Dedifferentiated amniotic fluid mesenchymal stem cell (primary cell): ENCODE measurements around the gene NPW.
"Not testable (repeated sequence)": the region's sequence is repeated elsewhere in the genome, so short reads cannot be mapped to it uniquely, and the experiment has no call there.

Experiments used
- DNase-seq: peaks from one replicate; pipeline ENCODE4 v3.0.0-alpha.2; 2016; ENCODE audit errors: extremely low spot score

Gene NPW

DNA sequence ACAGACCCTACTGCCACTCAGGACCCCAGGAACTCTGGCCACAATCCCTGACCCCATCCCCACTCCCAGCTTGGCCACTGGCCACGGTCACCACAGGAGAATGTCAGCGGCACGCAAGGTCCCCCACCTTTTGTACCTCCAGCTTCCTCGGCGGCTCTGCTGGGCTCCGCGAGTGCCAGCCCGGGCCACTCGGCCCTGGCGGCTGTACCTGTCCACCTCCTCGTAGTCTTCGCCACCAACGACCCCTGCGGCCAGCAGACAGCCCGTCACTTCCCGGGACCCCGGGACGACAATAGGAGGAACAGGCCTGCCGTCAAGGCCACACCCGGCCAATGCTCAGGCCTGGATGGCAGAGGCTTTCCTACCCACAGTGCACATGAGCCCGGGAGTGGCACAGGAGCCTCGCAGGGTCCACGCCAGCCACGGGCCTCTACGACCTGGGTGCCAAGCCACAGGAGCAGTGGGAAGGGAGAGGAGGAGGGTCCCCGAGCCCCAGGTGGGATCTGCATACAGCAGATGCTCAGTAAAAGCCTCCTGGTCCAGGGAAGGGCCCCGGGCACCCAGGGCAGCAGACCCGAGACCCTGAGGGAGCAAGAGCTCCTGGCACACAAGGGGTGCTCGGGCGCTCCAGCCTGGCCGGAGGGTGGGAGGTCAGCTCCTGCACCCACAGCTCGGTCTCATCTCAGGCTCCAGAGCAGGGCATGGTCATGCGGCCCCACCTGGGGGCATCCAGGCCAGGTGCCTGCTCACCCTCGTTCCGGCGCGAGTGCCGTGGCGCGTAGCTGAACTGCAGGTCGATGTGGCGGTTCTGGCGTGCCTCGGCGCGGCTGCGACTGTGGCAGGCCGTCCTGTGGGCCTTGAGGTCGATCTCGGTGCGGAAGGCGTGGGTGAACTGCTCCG lies 17.9 kb upstream of the NPW start:
- no peak for DNase-seq

DNA sequence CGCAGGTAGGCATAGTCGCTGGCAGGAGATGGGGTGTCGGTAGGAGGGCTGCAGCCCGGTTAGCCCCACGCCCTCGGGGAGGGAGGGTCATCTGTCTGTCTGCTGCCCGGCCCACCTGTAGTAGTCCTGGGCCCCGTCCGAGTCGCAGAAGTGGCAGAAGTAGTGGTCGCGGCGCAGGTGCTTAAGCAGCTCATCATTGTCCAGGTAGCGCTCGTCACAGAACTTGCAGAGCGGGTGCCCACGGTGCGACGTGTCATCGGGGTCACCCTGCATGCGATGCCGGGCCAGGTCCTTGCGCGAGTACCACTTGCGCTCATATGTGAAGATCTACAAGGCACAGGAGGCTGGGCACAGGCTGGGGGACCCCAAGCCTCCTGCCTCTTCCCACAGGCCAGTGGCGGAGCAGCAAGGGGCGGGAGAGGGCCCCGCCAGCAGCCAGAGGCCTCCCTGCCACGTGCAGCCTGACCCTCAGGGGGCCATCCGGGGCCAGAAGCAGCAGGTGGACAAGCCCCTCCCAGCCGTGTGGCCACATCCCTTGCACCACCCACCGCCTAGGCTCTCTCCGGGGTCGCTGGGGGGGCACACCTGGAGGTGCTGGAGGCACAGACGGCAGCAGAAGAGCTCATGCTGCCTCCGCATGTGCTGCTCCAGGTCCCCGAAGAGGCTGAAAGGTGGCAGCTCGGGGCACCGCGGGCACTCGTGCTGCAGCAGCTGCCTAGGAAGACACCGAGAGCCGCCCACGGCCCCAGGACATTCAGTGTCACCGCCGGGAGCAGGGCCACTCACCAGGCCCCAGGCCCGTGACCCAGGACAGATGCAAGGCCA lies 17.0 kb upstream of the NPW start:
- no peak for DNase-seq

DNA sequence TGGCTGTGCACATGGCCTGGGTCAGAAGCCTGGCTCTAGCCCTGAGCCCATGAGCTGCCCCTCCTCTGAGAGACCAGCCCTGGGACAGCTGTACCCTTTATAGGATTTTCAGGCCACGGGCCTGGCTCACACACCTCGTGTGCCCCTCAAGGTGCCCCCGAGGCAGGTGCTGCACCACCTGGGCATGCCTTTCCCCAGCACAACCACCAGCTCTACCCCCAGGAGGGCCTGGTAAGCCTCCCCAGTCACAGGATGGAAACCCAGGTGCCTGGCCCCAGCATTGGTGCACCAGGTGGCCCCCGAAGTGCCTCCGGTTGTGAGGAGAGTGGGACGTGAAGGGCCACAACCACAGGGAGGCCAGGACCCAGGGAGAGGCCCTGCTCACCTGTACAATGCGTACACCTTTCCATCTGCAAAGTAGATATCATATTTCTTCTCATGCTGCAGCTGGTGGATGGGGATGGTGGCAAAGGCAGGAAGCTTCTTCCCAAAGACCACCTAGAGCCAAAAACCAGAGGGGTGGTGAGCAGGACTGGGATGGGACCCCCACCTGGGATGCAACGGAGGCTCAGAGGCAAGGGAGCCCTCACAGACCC lies 16.3 kb upstream of the NPW start:
- DNase-seq, result no peak

DNA sequence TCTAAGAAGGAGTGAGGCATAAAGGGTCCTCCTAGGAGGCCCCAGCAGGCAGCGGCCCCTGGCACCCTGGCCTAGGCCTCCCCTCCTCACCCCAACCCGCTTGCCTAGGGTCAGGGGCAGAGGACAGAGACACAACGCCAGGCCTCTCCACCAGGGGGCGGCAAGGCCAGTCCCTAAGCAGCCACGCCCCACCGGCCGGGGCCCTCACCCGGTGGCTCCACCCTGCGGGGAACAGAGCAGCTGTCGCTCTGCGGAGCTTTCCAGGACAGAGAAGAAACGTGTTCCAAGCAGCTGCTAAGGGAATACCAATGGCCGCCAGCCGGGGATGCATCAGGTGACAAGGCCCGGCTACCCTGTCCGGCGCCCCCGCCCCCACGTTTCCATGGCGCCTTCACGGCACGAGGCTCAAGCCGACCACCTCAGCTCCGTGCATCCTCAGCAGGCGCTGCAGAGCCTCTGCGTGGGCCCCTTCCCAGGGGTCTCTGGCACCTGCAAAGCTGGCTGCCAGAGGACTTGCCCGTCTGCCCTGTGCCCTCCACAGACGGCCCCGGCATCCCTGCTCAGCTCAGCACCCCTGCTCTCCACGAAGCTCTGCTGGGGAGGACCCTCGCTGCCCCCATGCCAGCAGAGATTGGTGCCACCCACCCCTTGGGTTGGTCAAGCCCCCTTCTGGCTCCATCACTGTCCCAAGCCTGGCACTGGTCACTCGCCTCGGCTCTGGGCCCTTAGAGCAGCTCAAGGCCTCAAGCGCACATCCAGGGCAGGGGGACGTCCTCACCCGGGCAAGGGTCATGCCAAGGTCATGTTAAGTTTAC lies 15.6 kb upstream of the NPW start:
- DNase-seq, result peak; percentile 71

DNA sequence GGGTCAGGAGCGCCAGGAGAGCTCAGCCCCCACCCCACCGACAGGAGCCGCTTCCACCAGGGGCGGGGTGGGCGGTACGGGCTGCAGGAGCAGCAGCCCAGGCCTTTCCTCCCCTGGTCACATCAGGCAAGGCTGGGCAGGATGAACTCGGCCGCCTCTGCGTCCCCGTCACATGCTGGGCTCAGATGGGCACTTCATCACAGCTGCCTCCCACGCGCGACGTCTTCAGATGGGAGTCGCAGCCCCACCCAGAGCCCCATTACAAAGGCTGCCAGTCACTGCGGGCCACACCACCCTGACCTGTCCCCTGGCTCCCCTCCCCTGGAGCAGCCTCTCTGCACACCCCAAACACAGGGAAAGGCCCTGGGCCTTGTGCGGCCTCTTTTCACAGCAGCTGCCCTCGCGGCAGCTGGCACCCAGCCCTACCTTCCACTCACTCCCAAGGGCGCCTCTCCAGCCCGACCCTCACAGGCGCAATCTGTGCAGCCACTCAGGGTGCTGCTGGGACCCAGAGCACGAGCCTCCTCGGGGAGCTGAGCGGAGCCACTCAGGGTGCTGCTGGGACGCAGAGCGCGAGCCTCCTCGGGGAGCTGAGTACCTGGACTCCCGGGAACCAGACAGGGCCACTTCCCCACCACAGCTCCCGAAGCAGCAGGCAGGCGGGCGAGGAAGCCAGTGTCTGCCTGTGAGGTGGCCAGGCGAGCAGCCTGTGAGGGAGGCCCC lies 14.6 kb upstream of the NPW start:
- DNase-seq, result no peak

DNA sequence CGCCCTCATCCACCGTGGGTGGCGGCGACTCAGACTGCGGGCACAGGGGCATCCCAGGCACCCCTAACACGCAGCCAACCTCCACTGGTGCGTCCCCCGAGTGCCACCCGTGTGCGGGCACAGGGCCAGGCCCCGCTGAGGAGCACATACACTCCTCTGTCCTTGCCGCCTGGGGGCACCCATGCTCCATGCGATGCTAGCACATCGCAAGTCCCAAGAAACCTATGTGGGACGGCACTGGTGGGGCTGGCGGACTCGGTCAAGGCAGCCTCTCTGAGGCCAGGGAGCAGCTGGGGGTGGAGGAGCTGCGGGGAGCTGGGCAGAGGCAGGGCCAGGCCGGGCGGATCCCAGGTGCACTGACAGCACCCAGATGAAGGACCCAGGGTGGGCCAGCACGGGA lies 13.9 kb upstream of the NPW start:
- no peak for DNase-seq

DNA sequence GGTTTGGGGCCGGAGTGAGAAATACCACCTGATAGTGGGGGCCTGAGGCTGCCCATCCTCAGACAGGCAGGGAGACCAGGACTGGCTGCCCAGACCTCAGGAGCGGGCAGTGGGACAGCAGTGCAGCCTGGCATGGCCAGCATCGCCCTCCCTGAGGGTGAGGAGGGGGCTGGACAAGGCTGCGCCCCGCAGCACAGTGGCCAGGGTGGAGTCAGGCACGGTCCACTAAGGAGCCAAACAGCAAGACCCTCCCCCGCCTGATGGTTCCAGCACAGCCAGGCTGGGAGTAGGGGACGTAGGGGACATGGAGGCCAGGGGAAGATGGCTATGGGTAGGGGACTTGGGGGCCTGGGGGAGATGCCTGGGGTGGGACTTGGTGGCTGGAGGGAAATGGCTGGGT lies 13.3 kb upstream of the NPW start:
- no peak for DNase-seq

DNA sequence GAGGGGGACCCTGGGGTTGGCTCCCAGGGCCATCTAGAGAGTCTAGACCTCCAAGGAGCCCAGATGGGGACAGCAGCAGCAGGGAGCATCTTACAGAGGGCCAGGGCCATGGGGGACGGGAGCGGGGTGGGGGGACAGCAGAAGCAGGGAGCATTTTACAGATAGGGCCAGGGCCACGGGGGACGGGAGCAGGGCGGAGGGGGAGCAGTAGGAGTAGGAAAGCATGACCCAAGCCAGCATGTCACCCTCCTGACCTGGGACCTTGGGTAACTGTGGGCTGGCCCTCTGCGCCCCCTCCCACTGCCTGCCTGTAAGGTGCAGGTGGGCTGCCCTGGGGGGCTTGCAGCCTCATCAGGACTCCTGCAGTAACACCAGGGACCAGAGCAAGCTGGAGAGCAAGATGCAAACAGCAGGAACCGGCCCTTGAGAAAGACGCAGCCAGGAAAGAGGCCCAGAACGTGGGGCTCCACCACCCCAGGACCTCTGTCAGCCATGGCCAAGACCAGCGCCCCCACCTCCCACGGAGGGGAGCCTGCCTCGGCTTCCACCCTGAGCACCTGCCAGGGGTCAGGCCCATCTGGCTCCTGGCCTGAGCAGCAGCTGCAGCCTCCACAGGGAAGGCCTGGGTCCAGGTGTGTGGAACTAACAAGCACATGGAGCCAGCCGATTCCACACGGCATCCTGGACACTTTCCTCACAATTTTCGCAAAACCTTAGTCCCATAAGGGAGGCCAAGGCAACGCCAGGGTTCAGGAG lies 12.3 kb upstream of the NPW start:
- DNase-seq, result no peak

DNA sequence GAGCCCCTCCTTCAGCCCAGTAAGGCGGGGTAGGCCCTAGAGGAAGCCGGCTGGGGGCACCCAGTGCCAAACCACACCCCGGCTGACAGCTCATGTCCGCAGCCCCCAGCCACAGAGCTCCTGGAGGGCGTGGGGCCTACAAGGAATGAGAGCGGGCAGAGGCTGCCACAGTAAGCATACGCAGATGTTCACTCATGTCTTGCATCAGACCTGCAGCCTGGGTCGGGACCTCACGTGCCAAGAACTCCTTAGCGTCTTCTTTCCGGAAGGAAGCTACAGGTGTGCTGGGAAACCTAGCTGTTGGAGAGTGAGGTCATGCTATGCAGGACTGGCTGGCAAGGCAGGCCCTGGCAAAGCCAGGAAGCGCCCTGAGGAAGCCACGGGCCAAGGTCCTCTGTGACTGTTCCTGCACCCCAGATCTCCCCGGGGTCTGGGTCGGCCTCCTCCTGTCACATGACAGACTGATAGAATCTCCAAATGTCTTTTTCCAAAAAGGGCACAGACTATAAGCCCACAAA lies 11.5 kb upstream of the NPW start:
- no peak for DNase-seq

DNA sequence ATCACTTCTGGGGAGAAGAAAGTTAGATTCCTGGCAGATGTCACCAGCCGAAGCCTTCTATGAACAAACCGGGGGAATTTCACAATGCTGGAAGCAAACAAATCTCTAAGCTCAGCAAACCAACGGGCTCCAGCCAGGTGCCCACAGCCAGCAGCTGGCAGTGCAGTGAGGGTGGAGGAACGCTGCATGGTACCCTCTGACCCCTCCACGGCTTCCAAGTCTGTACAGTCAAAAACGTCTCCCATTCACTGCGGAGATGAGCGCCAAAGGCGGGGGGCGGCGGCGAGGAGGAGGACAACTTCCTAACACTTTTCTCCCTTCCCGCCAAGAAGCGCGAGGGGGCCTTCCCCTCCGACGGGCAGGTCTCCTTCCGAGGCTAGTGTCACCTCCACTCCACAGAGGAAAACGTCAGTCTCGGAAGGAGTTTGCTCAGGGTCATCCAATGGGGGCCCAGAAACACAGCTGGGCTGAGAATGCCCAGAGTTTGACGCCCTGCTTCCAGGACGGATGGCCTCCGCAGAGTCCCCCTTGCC lies 10.9 kb upstream of the NPW start:
- DNase-seq, result no peak

DNA sequence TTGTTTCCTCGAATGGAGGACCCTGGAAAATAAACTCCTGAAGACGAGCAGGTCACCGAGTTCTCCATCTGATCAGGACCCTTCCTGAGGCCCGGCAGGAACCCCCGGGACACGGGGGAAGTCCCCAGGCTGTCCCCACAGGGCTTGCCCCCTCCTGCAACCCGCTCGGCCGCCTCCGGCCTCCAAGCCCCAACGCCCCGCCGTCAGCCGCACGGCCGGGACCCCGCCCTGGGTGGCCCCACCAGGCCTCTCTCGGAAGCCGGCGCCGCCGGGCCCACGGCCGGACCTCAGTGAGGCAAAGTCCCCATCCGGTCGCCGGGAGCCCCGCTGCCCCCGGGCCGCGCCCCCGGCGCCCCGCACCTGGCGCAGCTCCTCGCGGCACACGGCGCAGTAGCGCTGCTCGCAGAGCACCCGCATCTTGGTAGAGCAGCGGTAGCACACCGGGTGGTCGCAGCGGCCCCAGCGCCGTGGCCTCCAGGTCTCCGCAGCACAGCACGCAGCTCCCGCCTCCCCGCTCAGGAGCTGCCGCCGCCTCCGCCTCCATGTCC lies 10.3 kb upstream of the NPW start:
- DNase-seq, result no peak

DNA sequence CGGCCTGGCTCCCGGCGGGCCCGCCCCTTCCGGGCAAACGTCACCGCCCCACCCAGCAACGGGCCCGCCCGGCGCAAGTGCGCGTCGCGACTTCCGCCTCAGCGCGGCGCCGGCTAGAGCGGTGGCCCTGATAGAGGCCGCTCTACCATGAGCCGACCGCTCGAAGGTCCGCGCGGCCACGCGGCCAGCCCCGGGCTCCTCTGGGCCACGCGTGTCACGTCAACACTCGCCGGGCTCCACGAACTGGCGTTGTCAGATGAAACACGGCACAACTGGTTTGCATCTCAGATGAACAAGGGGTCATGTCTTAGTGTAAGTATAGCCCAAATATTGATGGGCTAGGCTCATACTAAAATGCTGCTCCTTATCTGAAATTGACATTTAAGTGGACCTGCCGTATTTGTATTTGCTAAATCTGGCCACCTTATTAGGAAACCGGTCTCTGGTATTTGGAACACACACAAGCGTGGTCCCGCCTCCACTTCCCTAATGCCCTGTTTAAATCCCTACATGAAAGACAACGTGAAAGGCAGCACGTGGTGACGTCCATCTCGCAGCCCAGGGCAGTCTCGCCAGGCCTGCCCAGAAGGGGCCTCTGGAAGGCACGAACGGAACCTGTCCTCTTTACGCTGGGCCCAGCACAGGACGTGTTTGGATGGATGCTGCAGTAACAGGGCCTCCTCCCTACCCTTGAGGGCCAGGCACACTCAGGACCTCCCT lies 9.6 kb upstream of the NPW start, which contains the start of gene ZNF598:
ZNF598 (minus strand) TSS at position 31 of the 720 bp plus-strand sequence.
- peak; percentile 78 for DNase-seq

DNA sequence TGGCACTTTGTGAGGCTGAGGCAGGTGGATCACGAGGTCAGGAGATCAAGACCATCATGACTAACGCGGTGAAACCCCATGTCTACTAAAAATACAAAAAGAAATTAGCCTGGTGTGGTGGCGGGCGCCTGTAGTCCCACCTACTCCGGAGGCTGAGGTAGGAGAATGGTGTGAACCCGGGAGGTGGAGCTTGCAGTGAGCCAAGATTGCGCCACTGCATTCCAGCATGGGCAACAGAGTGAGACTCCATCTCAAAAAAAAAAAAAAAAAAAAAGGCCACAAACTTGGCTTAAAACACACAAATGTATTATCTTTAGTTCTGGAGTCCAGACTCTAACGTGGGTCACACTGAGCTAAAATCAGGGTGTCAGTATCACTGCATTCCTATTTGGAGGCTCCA lies 7.9 kb upstream of the NPW start:
- not testable (repeated sequence) for DNase-seq

DNA sequence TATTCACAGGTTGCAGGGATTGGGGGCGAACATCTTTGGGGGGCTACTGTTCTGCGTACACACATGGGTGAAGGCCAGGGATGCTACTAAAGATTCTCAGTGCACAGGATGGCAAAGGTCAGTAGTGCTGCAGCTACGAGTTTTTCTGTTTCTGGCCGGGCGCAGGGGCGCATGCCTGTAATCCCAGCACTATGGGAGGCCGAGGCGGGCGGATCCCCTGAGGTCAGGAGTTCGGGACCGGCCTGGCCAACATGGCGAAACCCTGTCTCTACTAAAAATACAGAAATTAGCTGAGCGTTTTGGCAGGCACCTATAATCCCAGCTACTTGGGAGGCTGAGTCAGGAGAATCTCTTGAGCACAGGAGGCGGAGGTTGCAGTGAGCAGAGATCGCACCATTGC lies 6.1 kb upstream of the NPW start:
- no peak for DNase-seq

DNA sequence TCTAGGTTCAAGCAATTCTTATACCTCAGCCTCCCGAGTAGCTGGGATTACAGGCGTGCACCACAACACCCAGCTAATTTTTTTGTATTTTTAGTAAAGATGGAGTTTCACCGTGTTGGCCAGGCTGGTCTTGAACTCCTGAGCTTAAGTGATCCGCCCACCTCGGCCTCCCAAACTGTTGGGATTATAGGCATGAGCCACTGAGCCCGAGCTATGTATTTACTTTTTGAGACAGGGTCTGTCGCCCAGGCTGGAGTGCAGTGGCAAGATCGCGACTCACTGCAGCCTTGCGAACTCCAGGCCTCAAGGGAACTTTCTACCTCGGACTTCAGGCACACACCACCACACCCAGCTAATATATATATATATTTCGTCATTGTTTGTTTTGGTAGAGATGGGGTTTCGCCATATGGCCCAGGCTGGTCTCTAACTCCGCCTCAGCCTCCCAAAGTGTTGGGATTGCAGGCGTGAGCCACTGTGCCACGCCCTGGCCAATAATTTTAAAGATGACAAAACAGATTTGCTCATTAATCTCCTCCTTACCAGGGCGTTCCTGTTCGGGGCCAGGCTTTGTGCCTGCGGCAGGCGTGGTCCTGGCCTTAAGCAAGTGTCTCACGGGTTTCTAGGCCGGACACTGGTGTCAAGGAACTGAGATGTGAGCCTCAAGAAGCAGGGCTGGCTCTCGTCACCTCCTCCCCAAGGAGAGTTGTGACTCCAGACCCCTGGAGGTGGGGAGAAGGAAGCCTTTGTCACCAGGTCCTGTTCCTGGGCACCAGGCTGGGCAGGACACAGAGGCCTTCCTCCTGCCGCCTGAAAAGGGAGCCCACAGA lies 4.3 kb upstream of the NPW start:
- no peak for DNase-seq

DNA sequence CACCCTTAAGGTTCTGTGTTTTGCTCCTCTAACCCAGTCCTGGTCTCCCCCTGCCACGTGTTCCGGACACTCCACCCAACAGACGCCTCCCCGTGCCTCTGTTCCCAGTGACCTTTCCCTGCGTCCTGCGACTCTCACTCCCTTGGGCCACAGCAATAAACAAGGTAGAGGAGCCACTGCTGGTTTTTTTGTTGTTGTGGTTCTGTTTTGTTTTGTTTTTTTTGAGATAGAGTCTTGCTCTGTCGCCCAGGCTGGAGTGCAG lies 3.7 kb upstream of the NPW start:
- no peak for DNase-seq

DNA sequence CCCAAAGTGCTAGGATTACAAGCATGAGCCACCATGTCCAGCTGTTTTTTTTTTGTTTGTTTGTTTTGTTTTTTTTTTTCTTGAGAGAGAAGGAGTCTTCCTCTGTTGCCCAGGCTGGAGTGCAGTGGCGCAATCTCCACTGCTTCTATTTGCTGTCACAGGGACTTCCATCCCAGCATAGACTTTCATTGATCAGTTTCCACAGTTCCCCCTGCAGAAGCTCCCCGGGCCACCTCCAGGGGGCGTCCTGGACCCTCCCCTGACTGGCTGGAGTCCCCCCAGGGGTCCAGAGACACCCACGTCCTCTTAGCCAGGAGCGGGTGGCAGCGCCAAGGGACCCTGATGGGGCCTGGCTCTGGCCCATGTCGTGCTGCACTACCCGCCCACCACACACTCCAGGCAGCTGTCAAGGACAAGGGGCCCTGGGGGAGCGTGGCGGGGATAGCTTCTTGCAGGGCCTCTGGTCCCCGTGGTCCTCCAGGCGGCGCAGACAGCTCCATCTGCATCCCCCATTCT lies 3.1 kb upstream of the NPW start:
- no peak for DNase-seq
